Gastroesophageal sphincter (tissue), 3 donors: ENCODE data around the gene AFDN.

Source experiments
- EP300 ChIP-seq: sonication (generic); formaldehyde crosslinking; IDR thresholded peaks from one replicate; pipeline ENCODE4 v1.6.1; 2017; ENCODE audit warnings: antibody characterized with exemption, mild to moderate bottlenecking
- POLR2A ChIP-seq, 2 donors: fragments of 450-650 bp; IDR thresholded peaks; one replicate each; pipeline ENCODE4 v1.6.1; 2017; ENCODE audit warnings: antibody characterized with exemption in 2 of 2, mild to moderate bottlenecking in 2 of 2, moderate library complexity in 1 of 2
- POLR2AphosphoS5 ChIP-seq: sonication (generic); formaldehyde crosslinking; IDR thresholded peaks from one replicate; pipeline ENCODE4 v1.6.1; 2017; ENCODE audit warnings: antibody characterized with exemption
- TF ChIP-seq, protein P1 (sequence below), 4 experiments: fragments of 200-600 bp in 2 of 4; fragments of 450-650 bp in 2 of 4; sonication (generic) in 1 of 4; IDR thresholded peaks; one replicate each; pipeline ENCODE4 v1.5.1; 2017 to 2019; ENCODE audit warnings: antibody characterized with exemption in 4 of 4, mild to moderate bottlenecking in 2 of 4, moderate library complexity in 2 of 4

DNA sequence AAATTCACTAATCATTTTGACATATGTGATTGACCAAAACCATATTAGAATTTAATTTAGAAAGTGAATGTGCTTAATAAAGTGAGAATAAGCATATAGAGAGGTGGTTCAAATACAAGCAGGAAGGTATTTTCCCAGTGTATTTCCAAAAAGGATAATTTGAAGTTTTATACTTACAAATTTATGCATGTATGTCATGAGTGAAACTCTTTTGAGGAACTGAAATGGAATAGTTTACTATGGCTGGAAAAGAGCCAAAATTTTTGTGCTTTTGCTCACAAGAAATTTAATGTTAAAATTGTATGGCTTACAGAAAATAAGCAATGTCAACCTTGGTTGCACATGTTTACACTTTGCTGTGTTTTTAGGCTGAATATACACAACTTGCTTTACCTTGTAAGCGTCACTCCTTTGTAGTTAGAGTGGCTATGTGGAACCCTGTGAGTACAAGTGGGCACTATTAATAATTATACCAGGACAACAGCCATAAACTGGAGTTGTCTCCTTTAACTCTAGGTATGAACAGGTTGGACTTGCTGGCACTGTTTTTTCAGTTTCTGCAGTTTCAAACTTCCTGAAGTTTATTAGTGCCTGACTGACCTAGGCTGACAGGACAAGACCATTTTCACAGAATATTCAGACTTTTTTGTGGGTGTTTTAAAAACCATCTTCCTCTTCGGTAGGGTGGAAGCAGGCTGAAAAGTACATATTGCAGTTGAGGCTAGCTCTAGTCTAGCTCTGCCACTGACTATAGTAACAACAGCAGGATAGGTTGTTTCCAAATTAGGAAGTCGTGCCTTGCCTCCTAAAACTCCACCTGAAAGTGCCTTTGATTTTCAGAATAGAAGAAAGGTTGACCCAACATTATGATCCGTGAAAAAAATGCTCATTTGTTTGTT lies 6.0 kb downstream of the AFDN start:
- TF ChIP-seq, protein P1, sequence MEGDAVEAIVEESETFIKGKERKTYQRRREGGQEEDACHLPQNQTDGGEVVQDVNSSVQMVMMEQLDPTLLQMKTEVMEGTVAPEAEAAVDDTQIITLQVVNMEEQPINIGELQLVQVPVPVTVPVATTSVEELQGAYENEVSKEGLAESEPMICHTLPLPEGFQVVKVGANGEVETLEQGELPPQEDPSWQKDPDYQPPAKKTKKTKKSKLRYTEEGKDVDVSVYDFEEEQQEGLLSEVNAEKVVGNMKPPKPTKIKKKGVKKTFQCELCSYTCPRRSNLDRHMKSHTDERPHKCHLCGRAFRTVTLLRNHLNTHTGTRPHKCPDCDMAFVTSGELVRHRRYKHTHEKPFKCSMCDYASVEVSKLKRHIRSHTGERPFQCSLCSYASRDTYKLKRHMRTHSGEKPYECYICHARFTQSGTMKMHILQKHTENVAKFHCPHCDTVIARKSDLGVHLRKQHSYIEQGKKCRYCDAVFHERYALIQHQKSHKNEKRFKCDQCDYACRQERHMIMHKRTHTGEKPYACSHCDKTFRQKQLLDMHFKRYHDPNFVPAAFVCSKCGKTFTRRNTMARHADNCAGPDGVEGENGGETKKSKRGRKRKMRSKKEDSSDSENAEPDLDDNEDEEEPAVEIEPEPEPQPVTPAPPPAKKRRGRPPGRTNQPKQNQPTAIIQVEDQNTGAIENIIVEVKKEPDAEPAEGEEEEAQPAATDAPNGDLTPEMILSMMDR (IDR thresholded peaks at IDR 0.05): no peak
- TF ChIP-seq POLR2A (IDR thresholded peaks at IDR 0.05) (no peak), EP300 (no peak), POLR2AphosphoS5 (no peak)
